Cardiac fibroblast (primary cell): ENCODE measurements around the gene CACNB1.

Experiments
- DNase-seq, 2 donors: peaks; one replicate each; pipeline versions ENCODE4 v3.0.0 to v3.0.0-alpha.2; 2010; ENCODE audit warnings: low read depth in 2 of 2
- H3K4me3 ChIP-seq, 2 donors: replicated peaks in 1 of 2; 1 replicate in 1 of 2; 2 replicates in 1 of 2; pipeline ENCODE4 v1.5.1; 2011; ENCODE audit warnings: low read depth in 2 of 2, low read length in 2 of 2, mild to moderate bottlenecking in 2 of 2, moderate library complexity in 1 of 2
- TF ChIP-seq, protein P1 (sequence below): IDR thresholded peaks from one replicate; pipeline ENCODE4 v1.5.1; 2011; ENCODE audit warnings: low read depth, mild to moderate bottlenecking, low read length, inconsistent platforms

CACNB1 gene

DNA sequence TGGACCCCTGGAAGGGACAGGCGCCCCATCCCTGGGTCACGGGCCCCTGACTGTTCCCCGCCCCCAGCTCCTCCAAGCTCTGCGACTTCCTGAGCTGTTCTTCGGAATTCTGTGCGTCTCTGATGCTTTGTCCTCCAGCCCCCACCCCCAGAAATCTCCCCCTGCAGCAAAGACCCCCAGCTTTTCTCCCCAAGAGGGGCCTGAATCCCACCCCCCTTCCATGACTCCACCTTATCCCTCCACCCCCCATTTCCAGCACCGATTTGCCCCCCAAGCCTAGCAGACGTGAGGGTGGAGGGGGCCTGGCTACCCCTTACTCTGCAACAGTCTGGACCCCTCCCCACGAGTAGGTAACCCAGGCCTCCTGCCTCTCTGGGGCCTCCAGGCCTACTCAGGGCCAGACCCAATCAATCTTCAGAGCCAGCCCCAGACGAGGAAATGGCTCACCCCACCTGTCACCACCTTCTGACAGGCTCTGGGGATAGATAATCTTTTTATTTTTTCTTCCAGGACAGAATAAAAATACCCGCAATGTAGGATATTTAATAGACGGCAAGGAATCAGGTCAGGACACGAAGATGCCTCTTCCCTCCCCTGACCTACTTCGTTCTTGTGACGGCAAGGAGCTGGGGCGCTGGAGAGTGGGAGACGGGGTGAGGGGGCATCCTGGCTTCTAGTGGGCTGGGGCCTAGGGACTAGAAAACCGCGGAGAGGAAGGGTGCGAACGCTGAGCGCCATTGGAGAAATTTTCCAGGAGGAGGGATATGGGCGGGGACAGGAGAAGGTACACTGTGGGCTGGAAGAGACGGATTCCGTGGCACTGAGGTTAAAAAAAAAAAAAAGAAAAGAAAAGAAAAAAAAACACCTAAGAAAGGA lies 45.3 kb downstream of the CACNB1 start:
- TF ChIP-seq, protein P1, sequence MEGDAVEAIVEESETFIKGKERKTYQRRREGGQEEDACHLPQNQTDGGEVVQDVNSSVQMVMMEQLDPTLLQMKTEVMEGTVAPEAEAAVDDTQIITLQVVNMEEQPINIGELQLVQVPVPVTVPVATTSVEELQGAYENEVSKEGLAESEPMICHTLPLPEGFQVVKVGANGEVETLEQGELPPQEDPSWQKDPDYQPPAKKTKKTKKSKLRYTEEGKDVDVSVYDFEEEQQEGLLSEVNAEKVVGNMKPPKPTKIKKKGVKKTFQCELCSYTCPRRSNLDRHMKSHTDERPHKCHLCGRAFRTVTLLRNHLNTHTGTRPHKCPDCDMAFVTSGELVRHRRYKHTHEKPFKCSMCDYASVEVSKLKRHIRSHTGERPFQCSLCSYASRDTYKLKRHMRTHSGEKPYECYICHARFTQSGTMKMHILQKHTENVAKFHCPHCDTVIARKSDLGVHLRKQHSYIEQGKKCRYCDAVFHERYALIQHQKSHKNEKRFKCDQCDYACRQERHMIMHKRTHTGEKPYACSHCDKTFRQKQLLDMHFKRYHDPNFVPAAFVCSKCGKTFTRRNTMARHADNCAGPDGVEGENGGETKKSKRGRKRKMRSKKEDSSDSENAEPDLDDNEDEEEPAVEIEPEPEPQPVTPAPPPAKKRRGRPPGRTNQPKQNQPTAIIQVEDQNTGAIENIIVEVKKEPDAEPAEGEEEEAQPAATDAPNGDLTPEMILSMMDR = no peak
- peak overlapping the region; percentile 54 to 87 for H3K4me3 ChIP-seq
- no peak for DNase-seq

DNA sequence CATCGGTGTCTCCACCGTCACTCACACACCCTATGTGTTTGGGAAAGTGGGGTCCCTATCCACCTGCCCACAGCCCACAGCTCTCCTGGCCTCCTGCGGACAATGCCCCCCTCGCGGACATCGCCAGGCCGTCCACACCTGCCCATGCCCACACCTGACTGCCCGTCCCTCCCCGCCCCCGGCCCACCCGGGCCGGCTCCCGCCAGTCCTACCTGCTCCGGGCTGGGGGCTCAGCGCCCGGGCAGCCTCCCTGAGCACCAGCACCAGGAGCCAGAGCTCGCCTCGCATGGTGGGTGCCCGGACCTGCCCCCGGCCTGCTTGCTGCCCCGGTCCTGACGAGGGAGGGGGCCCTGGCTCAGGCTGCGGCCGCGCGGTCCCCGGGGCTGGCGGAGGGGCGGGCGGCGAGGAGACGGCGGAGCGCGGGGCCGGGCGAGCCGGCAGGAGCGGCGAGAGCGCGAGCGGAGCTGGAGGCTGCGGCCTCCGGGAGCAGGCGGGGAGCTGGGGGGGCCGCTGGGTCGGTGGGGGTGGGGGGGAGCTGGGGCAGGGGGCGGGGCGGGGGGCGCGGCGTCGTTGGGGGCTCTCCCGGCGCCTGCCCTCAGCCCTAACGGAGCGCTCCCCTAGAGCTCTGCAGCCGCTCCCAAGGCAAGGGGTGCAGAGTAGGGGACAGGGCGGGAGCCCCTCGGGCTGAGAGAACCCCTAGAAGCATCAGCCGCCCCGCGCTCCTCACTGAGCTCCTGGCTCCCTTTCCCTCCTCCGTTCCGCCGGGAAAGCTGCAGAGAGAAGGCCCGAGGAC lies 46.1 kb downstream of the CACNB1 start, which contains the start of gene PLXDC1:
Gene PLXDC1, minus strand, starts transcription at position 488 of the 793 bp plus-strand sequence. Its CDS starts 200 bp downstream, at position 288.
- H3K4me3 ChIP-seq = peak within 1 kb of the TSS; percentile 30 to 54
- TF ChIP-seq, protein P1 = no peak
- no peak for DNase-seq

DNA sequence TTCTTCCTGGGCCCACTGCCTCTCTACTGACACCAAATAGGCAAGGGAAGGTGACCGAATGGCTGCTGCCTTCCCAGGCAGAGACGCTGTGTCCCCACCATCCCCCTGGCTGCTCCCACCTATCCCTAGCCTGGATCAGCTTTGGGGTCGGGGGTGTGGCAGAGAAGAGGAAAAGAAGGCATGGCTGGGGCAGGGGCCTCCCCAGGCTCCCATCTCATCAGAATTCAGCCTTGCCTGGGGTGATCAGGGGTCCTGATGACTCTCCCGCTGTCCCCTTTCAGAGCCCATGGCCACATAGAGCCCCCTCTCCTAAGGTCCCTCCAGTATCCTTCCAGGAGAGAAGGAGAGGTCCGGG lies 46.7 kb downstream of the CACNB1 start:
- TF ChIP-seq, protein P1 = no peak
- no peak overlapping the region for H3K4me3 ChIP-seq

DNA sequence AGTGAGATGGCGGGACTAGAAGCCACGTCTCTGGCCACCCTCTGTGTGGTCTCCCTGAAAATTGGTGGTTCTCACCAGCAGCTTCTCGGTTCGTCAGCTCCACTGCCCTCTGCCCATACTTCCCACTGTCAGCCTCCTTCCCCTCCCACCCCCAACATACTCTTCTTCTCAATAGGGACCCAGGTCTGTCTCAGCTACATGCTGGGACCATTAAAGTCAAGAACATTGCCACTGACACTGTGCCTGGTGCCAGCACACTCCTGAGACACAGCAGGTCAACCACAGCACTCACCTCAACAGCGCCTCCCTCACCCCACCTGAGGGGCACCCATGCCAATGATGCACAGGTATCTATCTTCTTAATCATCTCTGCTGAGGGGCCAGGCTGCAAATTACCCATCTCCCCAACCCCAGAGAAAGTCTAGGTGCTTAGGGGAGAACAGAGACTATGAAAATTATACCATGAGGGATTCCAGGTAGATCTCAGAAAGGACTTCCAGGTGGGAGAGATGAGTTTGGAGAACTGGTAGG lies 47.3 kb downstream of the CACNB1 start:
- TF ChIP-seq, protein P1 = no peak

More for the DNA sequence above, 46.7 kb downstream of the CACNB1 start:
- DNase-seq = no peak

DNA sequence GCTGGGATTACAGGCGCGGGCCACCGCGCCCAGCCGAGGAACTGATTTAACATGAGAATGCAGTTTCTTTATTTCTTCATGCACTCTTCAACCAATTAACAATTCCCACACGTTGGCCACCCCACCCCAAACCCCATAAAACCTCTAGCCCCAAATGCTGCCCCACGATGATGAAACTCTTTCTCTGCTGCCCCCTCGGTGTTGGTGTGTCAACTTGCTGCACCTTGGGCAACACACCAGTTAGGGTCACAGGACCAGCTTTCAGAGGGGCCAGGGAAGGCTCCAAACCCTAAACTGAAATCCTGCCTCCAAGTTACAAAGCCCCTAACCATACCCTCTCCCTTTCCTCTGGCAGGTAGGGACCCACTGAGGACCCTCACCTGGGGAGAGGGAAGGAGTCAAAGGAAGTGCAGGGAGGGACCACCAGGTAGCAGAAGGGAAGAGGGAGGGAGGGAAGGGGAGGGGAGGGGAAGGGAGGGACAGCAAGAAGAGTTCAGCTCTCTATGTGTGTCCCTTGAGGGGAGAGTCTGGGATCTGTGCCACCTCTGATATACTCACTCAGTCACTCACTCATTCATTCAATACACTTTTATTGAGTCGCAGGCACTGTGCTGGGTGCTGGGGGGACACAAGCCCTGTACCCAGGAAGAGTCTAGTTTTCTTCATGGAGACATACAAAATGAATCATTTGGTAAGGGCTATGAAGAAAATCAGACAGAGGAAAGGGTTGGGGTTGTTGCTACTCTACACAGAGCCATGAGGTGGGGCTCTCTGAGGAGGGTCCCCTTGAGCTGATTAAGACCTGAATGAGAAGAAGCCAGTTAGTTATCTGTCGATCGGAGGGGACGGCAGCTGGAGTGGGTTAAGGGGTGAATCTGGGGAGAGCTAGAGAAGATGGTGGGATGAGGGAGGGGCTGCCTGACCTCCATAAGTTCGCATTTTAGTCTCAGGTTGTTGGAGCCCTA lies 50.0 kb downstream of the CACNB1 start:
- TF ChIP-seq, protein P1 = no peak
- no peak for DNase-seq
- no peak overlapping the region for H3K4me3 ChIP-seq

More for the DNA sequence above, 47.3 kb downstream of the CACNB1 start:
- DNase-seq = no peak
- H3K4me3 ChIP-seq = no peak overlapping the region

DNA sequence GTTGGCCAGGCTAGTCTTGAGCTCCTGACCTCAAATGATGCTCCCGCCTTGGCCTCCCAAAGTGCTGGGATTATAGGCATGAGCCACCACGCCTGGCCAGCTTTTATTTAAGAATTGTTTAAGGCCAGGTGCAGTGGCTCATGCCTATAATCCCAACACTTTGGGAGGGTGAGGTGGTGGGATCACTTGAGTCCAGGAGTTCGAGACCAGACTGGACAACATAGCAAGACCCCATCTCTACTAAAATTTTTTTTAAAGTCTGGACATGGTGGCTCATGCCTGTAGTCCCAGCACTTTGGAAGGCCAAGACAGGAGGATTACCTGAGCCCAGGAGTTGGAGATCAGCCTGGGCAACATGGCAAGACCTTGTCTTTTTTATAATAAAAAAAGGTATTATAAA lies 51.2 kb downstream of the CACNB1 start:
- H3K4me3 ChIP-seq = no peak overlapping the region
- TF ChIP-seq, protein P1 = no peak
- no peak for DNase-seq
